HepG2 (cell line): ENCODE data around the gene BZW1. TPM values are rescaled to one million over a fixed set of nuclear protein-coding genes. Genes with fewer than 3 reads are reported as not detected.

Source experiments
- ELK4 ChIP-seq: sonication (generic); formaldehyde crosslinking; IDR thresholded peaks from 2 replicates; pipeline ENCODE4 v1.9.0; 2021; ENCODE audit warnings: missing genetic modification reagents, borderline replicate concordance
- FOXC1 ChIP-seq: sonication (generic); formaldehyde crosslinking; IDR thresholded peaks from 2 replicates; pipeline ENCODE4 v1.8.0; 2022; ENCODE audit warnings: mild to moderate bottlenecking, missing genetic modification reagents, borderline replicate concordance
- HNF4A ChIP-seq: sonication (generic); formaldehyde crosslinking; IDR thresholded peaks from 2 replicates; pipeline ENCODE4 v1.4.0; 2020; ENCODE audit warnings: missing genetic modification reagents
- KDM2A ChIP-seq: sonication (generic); formaldehyde crosslinking; IDR thresholded peaks from 2 replicates; pipeline ENCODE4 v1.4.0; 2020; ENCODE audit warnings: low read depth, missing genetic modification reagents, borderline replicate concordance
- KDM5B ChIP-seq: sonication (generic); formaldehyde crosslinking; IDR thresholded peaks from 2 replicates; pipeline ENCODE4 v1.4.0; 2020; ENCODE audit warnings: missing genetic modification reagents, mild to moderate bottlenecking, borderline replicate concordance
- PAF1 ChIP-seq: IDR thresholded peaks from 2 replicates; pipeline ENCODE4 v1.6.1; 2016; ENCODE audit warnings: missing genetic modification reagents, missing compliant biosample characterization
- RAD21 ChIP-seq: fragments of 450-650 bp; formaldehyde crosslinking; IDR thresholded peaks from 2 replicates; pipeline ENCODE4 v1.5.0; 2020; ENCODE audit warnings: mild to moderate bottlenecking
- TAF1 ChIP-seq: sonication (generic); formaldehyde crosslinking; IDR thresholded peaks from 2 replicates; pipeline ENCODE4 v1.4.0; 2020; ENCODE audit warnings: missing genetic modification reagents
- ZBTB3 ChIP-seq: sonication (generic); formaldehyde crosslinking; IDR thresholded peaks from 2 replicates; pipeline ENCODE4 v1.4.0; 2020; ENCODE audit warnings: low read depth, mild to moderate bottlenecking, moderate library complexity, missing genetic modification reagents, borderline replicate concordance
- ZHX2 ChIP-seq, 2 experiments: sonication (generic) in 1 of 2; formaldehyde crosslinking in 1 of 2; IDR thresholded peaks; 2 replicates each; pipeline versions ENCODE4 v1.6.1 to v1.9.0; 2014 to 2022; ENCODE audit warnings: antibody characterized with exemption in 1 of 2, borderline replicate concordance in 1 of 2, inconsistent platforms in 1 of 2, low read depth in 1 of 2, missing genetic modification reagents in 1 of 2
- ZKSCAN5 ChIP-seq: sonication (generic); formaldehyde crosslinking; IDR thresholded peaks from 2 replicates; pipeline ENCODE4 v1.5.1; 2020; ENCODE audit warnings: mild to moderate bottlenecking, missing genetic modification reagents
- ZNF263 ChIP-seq: sonication (generic); formaldehyde crosslinking; IDR thresholded peaks from 2 replicates; pipeline ENCODE4 v1.4.0; 2020; ENCODE audit warnings: missing genetic modification reagents
- ZNF558 ChIP-seq: sonication (generic); formaldehyde crosslinking; IDR thresholded peaks from 2 replicates; pipeline ENCODE4 v1.9.0; 2022; ENCODE audit warnings: mild to moderate bottlenecking, missing genetic modification reagents, borderline replicate concordance
- ZNF564 ChIP-seq: sonication (generic); formaldehyde crosslinking; IDR thresholded peaks from 2 replicates; pipeline ENCODE4 v1.8.1; 2023; ENCODE audit warnings: mild to moderate bottlenecking, missing genetic modification reagents
- ZNF570 ChIP-seq: sonication (generic); formaldehyde crosslinking; IDR thresholded peaks from 2 replicates; pipeline ENCODE4 v1.4.0; 2020; ENCODE audit warnings: mild to moderate bottlenecking, missing genetic modification reagents, borderline replicate concordance
- ZNF577 ChIP-seq: sonication (generic); formaldehyde crosslinking; IDR thresholded peaks from 2 replicates; pipeline ENCODE4 v1.4.0; 2020; ENCODE audit warnings: mild to moderate bottlenecking, low read depth, missing genetic modification reagents, borderline replicate concordance
- ZNF737 ChIP-seq: sonication (generic); formaldehyde crosslinking; IDR thresholded peaks from 2 replicates; pipeline ENCODE4 v1.5.0; 2020; ENCODE audit warnings: missing genetic modification reagents, mild to moderate bottlenecking, borderline replicate concordance
- polyA plus RNA-seq, 8 experiments: library from polyadenylated mRNA; depleted of rRNA in 3 of 8; stranded (reverse) in 7 of 8; unstranded in 1 of 8; fragments of >200 nt; fragmentation: Illumina TruSeq in 4 of 8; extraction: Trizol in 4 of 8; gene quantifications; 2 replicates each; pipeline versions ENCODE4 v1.2.1 to v1.2.3, GENCODE V29; 2011 to 2016; ENCODE audit warnings: low read depth in 4 of 8, missing spikeins in 1 of 8, mixed read lengths in 1 of 8; ENCODE audit not compliant: insufficient read depth in 1 of 8
- total RNA-seq, 5 experiments: library from RNA; depleted of rRNA; stranded (reverse); fragments of >200 nt; fragmentation: Illumina TruSeq; extraction: Trizol; gene quantifications; 2 replicates each; pipeline ENCODE4 v1.2.3, GENCODE V29; 2016; ENCODE audit warnings: low read depth in 1 of 5
- TF ChIP-seq, protein P1 (sequence below): sonication (generic); formaldehyde crosslinking; IDR thresholded peaks from 2 replicates; pipeline ENCODE4 v1.4.0; 2020; ENCODE audit warnings: mild to moderate bottlenecking, missing genetic modification reagents
- TF ChIP-seq, protein P2 (sequence below): sonication (generic); formaldehyde crosslinking; IDR thresholded peaks from 2 replicates; pipeline ENCODE4 v1.5.1; 2020; ENCODE audit warnings: missing genetic modification reagents, mild to moderate bottlenecking, borderline replicate concordance

The BZW1 gene
- total and polyA plus RNA-seq, 2 of the 13 experiments (the other 11 are each of a cell fraction or from before 2014, with no cell fraction given) = 106 to 384 TPM

GRCh38 chr2:200812122-200813022 is 662 bp downstream of the BZW1 start (continued):
- TF ChIP-seq ZNF564 (CRISPR knock-in tag) (no peak; the same call in none of the 2 replicates), KDM2A (CRISPR knock-in tag) (peak; percentile 92), ZKSCAN5 (CRISPR knock-in tag) (no peak), ZBTB3 (CRISPR knock-in tag) (no peak; the same call in none of the 2 replicates), ZNF570 (CRISPR knock-in tag) (no peak), ZNF263 (CRISPR knock-in tag) (no peak), FOXC1 (CRISPR knock-in tag) (no peak; the same call in none of the 2 replicates), ZNF577 (0 out of 2 replicates have a peak, but pooled peaks have one; percentile 53), HNF4A (CRISPR knock-in tag) (peak; percentile 15; the same call in 1 of the 2 replicates), ZNF737 (no peak), RAD21 (CRISPR knock-in tag) (peak; percentile 90), ELK4 (CRISPR knock-in tag) (no peak), TAF1 (CRISPR knock-in tag) (no peak; the same call in 1 of the 2 replicates), ZHX2 (IDR thresholded peaks at IDR 0.05; ENCODE audit: low read depth) (no peak), ZHX2 (CRISPR knock-in tag; IDR thresholded peaks at IDR 0.05; ENCODE audit: borderline replicate concordance) (no peak), ZNF558 (CRISPR knock-in tag) (0 out of 2 replicates have a peak, but pooled peaks have one; percentile 6), KDM5B (CRISPR knock-in tag) (peak; percentile 90), PAF1 (CRISPR knock-in tag) (no peak)
- TF ChIP-seq, protein P1, sequence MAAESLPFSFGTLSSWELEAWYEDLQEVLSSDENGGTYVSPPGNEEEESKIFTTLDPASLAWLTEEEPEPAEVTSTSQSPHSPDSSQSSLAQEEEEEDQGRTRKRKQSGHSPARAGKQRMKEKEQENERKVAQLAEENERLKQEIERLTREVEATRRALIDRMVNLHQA (CRISPR knock-in tag) = no peak
- TF ChIP-seq, protein P2, sequence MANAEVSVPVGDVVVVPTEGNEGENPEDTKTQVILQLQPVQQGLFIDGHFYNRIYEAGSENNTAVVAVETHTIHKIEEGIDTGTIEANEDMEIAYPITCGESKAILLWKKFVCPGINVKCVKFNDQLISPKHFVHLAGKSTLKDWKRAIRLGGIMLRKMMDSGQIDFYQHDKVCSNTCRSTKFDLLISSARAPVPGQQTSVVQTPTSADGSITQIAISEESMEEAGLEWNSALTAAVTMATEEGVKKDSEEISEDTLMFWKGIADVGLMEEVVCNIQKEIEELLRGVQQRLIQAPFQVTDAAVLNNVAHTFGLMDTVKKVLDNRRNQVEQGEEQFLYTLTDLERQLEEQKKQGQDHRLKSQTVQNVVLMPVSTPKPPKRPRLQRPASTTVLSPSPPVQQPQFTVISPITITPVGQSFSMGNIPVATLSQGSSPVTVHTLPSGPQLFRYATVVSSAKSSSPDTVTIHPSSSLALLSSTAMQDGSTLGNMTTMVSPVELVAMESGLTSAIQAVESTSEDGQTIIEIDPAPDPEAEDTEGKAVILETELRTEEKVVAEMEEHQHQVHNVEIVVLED = peak; percentile 11; the same call in 1 of the 2 replicates
